Measurements from ENCODE around the gene POTEJ.
"Not testable (repeated sequence)": the region's sequence is repeated elsewhere in the genome, so short reads cannot be mapped to it uniquely, and the experiment has no call there.

Gene POTEJ

DNA sequence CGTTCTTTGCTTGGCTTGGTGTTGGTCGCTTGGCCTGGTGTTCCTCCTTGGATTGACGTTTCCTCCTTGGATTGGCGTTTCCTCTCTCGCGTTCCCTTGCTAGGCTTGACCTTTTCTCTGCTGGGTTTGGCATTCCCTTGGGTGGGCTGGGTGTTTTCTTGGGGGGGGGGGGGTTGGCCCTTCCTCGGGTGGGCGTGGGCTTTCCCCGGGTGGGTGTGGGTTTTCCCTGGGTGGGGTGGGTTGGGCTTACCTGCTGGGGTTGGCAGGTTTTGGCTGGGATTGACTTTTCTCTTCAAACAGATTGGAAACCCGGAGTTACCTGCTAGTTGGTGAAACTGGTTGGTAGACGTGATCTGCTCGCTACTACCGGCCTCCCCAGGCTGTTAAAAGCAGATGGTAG lies at the start of gene POTEJ:
TSS of gene POTEJ (plus strand) at position 301 of the 400 bp plus-strand sequence. CDS start at position 394, 93 bp downstream.
- DNase-seq (ENCODE audit: low spot score), result not testable (repeated sequence)

DNA sequence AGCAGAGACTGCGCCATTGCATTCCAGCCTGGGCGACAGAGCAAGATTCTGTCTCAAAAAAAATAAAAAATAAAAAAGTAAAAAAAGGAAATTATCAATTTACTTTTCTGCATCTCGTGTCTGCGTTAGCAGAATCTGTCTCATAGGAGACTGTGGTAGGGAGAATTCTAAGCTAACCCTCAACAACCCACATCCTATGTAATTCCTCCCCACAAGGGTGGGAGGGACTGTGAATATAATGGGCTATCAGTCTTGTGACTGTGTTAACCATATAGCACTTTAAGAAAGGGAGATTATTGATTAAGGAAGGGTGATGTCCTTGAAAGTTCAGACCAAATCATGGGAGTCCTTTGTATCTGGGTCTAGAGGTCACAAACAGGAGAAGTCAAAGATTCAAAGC lies 45.1 kb upstream of the POTEJ start:
- not testable (repeated sequence) for DNase-seq (ENCODE audit: low spot score)

GRCh38 chr2:130571929-130572328 lies 39.3 kb upstream of the POTEJ start:
- not testable (repeated sequence) for DNase-seq (ENCODE audit: low spot score)

GRCh38 chr2:130574230-130574629 lies 37.0 kb upstream of the POTEJ start:
- DNase-seq (ENCODE audit: low spot score), result not testable (repeated sequence)

GRCh38 chr2:130576209-130576784 lies 34.9 kb upstream of the POTEJ start:
- DNase-seq (ENCODE audit: low spot score), result not testable (repeated sequence)

GRCh38 chr2:130577559-130577958 lies 33.7 kb upstream of the POTEJ start:
- DNase-seq (ENCODE audit: low spot score), result not testable (repeated sequence)

DNA sequence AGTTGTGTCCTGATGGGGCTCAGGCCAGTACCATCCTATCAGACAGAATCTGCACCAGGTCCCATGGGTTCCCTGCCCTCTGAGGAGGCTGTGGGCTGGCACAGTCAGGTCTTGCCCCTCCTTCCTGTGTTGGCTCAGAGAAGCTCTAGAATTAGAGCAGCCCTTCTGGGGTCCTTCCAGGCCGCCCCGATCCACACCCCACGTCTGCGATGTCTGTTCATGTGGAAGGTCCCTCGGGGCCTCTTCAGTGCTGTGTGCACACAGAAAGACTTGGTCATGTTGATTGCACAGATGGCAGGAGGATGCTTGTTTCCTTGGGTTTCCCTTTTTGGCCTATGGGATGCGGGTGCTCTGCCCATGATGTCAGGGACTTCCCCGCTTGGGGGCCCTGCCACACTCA lies 32.1 kb upstream of the POTEJ start:
- not testable (repeated sequence) for DNase-seq (ENCODE audit: low spot score)

DNA sequence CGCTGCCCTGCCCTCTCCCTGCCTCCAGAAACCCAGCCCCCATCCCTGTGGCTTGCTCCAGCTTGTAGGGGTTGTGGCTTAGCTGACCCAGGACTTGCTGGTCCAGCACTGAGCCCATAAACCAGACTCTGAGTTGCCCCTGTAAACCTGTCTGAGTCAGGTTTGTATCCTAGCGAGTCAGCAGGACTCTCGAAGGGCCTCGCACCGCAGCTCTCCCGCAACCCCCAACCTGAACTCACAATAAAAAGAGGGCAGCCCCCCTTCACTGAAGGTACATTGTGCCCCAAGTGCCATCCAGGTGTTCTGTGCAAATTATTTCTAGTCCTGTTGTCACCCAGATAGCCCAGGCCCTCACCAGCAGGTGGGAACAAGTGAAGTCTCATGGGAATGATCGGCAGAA lies 29.7 kb upstream of the POTEJ start:
- not testable (repeated sequence) for DNase-seq (ENCODE audit: low spot score)

GRCh38 chr2:130582970-130583369 lies 28.3 kb upstream of the POTEJ start:
- not testable (repeated sequence) for DNase-seq (ENCODE audit: low spot score)

DNA sequence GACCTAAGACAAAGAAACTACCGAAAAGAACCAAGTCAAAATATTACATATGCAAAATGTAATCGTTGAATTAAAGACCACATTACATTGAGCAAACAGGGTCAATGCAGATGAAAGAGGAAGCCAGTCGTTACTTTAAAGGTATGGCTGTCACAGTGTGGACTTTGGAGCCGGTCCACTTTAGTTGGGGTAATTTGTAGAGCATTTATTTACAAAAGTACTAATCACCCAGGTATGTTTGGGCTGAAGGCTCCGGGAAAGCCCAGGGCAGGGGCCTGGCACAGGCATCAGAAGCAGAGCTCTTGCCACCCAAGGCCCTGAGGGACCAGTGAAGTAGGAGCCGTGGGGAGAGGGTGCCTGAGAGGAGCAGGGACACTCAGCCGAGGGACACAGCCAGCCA lies 27.7 kb upstream of the POTEJ start:
- not testable (repeated sequence) for DNase-seq (ENCODE audit: low spot score)

GRCh38 chr2:130584726-130585125 lies 26.5 kb upstream of the POTEJ start:
- DNase-seq (ENCODE audit: low spot score), result not testable (repeated sequence)

DNA sequence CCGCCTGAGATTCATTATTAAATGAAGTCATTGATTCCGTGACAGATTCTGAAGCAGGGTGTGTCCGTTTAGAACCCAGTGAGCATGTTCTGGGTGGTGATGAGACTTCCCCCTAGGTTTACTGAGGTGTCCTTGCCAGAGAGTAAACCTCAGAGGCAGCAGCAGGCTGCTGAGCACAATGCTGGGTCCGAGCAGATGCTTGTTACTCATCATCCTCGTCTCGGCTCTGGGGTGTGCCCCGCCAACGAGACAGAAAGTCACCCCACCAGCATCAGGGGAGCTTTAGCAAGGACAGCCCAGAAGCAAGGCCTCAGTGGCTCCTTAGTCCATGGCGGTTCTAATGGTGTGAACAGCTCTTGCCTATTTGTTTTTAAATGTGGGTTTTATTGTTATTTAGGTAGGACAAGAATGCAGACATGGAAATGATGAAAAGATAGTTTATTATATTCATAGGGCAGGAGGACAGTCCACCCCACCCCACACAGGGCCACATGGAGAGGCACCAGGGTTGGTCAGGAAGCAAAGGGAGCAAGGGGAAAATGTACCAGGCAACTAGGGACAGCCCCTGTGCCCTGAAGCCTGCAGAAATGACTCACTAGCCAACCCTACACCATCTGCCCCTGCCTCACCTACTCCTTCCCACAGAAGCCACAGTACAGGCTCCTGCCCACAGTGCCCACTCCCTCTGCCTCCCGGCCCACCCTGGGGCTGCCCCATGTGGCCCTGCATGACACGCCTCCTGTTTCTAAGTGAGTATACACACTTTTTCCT lies 22.4 kb upstream of the POTEJ start:
- not testable (repeated sequence) for DNase-seq (ENCODE audit: low spot score)

DNA sequence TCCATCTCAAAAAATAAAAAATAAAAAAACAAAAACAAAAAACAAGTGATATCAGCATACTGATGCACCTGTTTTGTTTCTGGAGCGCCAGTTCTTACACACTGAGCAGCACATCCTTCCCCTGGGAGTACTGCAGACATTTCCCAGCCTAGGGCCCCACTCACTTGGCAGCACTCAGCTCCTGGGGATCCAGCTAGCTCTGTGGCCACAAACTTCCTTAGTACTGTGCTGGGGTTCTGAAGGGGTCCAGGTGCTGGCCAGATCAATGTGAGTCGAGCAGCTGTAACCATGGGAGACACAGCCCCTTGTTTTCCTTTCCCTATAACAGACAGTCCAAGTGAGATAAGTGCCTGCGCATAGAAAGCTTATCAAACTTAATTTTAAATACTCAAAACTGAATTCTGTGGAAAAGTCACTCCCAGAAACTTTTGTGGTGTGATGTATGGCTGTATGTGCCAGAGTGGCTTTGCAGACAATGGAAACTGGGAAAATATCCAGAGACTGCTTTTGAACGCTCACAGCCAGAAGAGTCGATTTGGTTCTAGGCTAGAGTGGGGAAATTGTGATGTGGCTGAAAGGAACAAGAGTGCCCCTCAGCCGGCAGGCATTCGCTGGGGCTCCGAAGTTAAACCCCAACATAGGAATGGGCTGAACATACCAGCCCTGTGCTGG lies 20.9 kb upstream of the POTEJ start:
- not testable (repeated sequence) for DNase-seq (ENCODE audit: low spot score)

- not testable (repeated sequence) for DNase-seq (ENCODE audit: low spot score)
Observed at GRCh38 chr2:130590842-130591359, 20.3 kb upstream of the POTEJ start.

GRCh38 chr2:130592791-130593414 lies 18.3 kb upstream of the POTEJ start:
- not testable (repeated sequence) for DNase-seq (ENCODE audit: low spot score)

GRCh38 chr2:130594011-130594410 lies 17.2 kb upstream of the POTEJ start:
- not testable (repeated sequence) for DNase-seq (ENCODE audit: low spot score)

DNA sequence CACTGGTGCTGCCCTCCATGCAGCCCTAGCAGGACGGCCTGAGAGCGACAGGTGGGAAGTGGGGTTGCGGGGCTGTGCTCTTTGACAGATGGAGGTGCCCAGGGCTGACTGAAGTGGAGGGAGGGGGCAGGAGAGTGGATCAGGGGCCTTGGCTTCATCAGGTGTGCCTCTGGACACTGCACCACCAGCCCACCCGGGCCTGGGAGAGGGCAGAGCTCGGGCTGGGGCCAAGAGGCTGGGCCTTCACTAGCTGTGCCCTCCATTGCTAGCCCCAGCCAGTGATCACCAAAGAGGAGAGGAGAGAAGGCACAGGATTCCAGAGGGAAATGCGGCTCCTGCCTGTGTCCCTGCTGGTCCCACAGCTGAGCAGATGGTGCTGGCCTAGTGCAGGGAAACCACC lies 14.5 kb upstream of the POTEJ start:
- not testable (repeated sequence) for DNase-seq (ENCODE audit: low spot score)

- DNase-seq (ENCODE audit: low spot score), result not testable (repeated sequence)
Observed at GRCh38 chr2:130597994-130598393, 13.2 kb upstream of the POTEJ start.

DNA sequence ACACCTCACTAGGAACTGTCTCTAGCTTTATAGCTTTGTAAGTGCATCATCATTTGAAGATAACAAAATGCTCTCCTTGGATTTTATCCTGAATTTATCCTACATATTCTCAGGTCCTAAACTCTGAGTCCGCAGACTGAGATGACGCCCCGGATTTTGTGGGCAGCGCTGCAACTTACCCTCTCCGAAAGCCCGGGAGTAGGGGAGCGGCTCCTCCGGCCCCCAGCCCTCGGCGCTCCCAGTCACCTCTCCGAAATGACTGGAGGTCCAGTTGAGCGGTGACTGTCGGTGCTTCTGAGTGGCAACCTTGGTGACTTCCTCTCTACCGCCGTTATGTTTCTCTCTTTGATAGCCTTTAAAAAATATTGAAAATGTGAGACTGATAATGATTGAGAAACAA lies 12.8 kb upstream of the POTEJ start:
- DNase-seq (ENCODE audit: low spot score), result not testable (repeated sequence)

- DNase-seq (ENCODE audit: low spot score), result not testable (repeated sequence)
Observed at GRCh38 chr2:130599393-130599792, 11.8 kb upstream of the POTEJ start, which contains the start of gene CFC1. CFC1 (minus strand) TSS chr2:130599575; CDS start chr2:130599287, 288 bp downstream.

DNA sequence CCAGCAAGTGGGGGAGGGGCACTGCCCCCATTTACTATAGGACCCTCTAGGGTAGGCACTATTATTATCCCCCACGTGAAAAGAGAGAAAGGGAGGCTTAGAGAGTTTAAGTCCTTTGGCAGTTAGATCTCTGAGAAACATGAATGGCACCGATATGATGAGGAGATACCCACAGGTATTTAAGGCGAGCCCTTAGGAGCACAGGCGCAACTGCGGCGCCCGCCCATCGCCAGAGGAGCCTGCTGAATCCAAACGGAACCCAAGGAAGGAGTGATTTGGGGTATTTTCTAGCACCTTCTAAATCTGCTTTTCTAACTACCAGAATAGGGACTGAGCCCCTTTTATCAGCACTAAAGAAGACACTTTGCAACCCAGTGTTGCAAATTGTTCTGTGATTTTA lies 11.3 kb upstream of the POTEJ start:
- DNase-seq (ENCODE audit: low spot score), result not testable (repeated sequence)
